PC-3 (cell line): Measurements from ENCODE around the gene MIF4GD. TPM values are rescaled to one million over a fixed set of nuclear protein-coding genes. Genes with fewer than 3 reads are reported as not detected.

Experiments used
- ATAC-seq: fragments of 200-7000 bp; cut with Tn5 transposase; 2 replicates; pipeline ENCODE4 v1.9.1; 2020; ENCODE audit warnings: mild to moderate bottlenecking, moderate library complexity
- BruUV-seq: library from RNA; stranded (reverse); fragments of 400-500 nt; replicated peaks from 2 replicates; lab custom pipeline; 2021; lab: Mats Ljungman, UMichigan
- CTCF ChIA-PET: fragments of 300-600 bp; sonication (Branson Sonifier 250); formaldehyde crosslinking; loops from one replicate; lab custom pipeline; 2022; ENCODE audit warnings: antibody characterized with exemption; lab: Charles Lee
- POLR2A ChIA-PET: fragments of 300-600 bp; sonication (Branson Sonifier 250); formaldehyde crosslinking; loops from one replicate; lab custom pipeline; 2022; ENCODE audit warnings: antibody characterized with exemption; ENCODE audit not compliant: unreplicated experiment; lab: Charles Lee
- DNase-seq: peaks from one replicate; pipeline ENCODE4 v3.0.0-alpha.2; 2015
- H2AFZ ChIP-seq: fragments of 300-600 bp; sonication (generic); 2 replicates; pipeline ENCODE4 v1.6.0; 2016; ENCODE audit warnings: antibody characterized with exemption, low read length
- H3F3A ChIP-seq: fragments of 300-600 bp; sonication (generic); one replicate; pipeline ENCODE4 v1.6.0; 2017; ENCODE audit warnings: antibody characterized with exemption, low read length, control low read depth, mild to moderate bottlenecking; ENCODE audit not compliant: unreplicated experiment
- H3K27ac ChIP-seq: fragments of 300-600 bp; sonication (generic); 2 replicates; pipeline ENCODE4 v1.5.1; 2016; ENCODE audit warnings: mild to moderate bottlenecking, low read length
- H3K27me3 ChIP-seq: fragments of 300-600 bp; sonication (generic); 2 replicates; pipeline ENCODE4 v1.6.1; 2016; ENCODE audit warnings: low read length, mixed read lengths
- H3K36me3 ChIP-seq: fragments of 300-600 bp; sonication (generic); 2 replicates; pipeline ENCODE4 v1.6.1; 2016; ENCODE audit warnings: low read depth, mixed run types, low read length, mixed read lengths
- H3K4me1 ChIP-seq: fragments of 300-600 bp; sonication (generic); 2 replicates; pipeline ENCODE4 v1.5.1; 2016; ENCODE audit warnings: low read length; ENCODE audit not compliant: insufficient read depth
- H3K4me2 ChIP-seq: fragments of 300-600 bp; sonication (generic); 2 replicates; pipeline ENCODE4 v1.6.0; 2016; ENCODE audit warnings: low read length
- H3K4me3 ChIP-seq: fragments of 300-600 bp; sonication (generic); 2 replicates; pipeline ENCODE4 v1.5.1; 2016; ENCODE audit warnings: mild to moderate bottlenecking, low read length, mixed read lengths
- H3K79me2 ChIP-seq: fragments of 300-600 bp; sonication (generic); 2 replicates; pipeline ENCODE4 v1.6.1; 2017; ENCODE audit warnings: low read length, mixed read lengths
- H3K9ac ChIP-seq: fragments of 300-600 bp; sonication (generic); 2 replicates; pipeline ENCODE4 v1.6.0; 2016; ENCODE audit warnings: mild to moderate bottlenecking, low read length
- H3K9me2 ChIP-seq: fragments of 300-600 bp; sonication (generic); replicated peaks from 2 replicates; pipeline ENCODE4 v1.6.1; 2016; ENCODE audit warnings: mixed run types, low read length, mixed read lengths
- H3K9me3 ChIP-seq: fragments of 300-600 bp; sonication (generic); 2 replicates; pipeline ENCODE4 v1.6.1; 2016; ENCODE audit warnings: low read length, mixed read lengths
- H4K20me1 ChIP-seq: fragments of 300-600 bp; sonication (generic); 2 replicates; pipeline ENCODE4 v1.6.1; 2016; ENCODE audit warnings: low read length, mixed read lengths
- CTCF ChIP-seq: fragments of 300-600 bp; sonication (generic); conservative IDR thresholded peaks from 2 replicates; pipeline ENCODE4 v1.5.1; 2017; ENCODE audit warnings: antibody characterized with exemption, low read depth, mild to moderate bottlenecking, low read length
- EZH2 ChIP-seq: fragments of 300-600 bp; sonication (generic); IDR thresholded peaks from one replicate; pipeline ENCODE4 v1.6.1; 2017; ENCODE audit warnings: antibody characterized with exemption, mild to moderate bottlenecking, low read length; ENCODE audit not compliant: unreplicated experiment
- EZH2phosphoT487 ChIP-seq: fragments of 300-600 bp; sonication (generic); IDR thresholded peaks from 2 replicates; pipeline ENCODE4 v1.6.1; 2018; ENCODE audit warnings: mild to moderate bottlenecking, antibody characterized with exemption, low read length, borderline replicate concordance
- intact Hi-C: fragments of 100-400 bp; cut with micrococcal nuclease; formaldehyde crosslinking; loops from 2 replicates; pipeline ENCODE4 v1.9.0; 2023
- total RNA-seq: library from RNA; depleted of rRNA; stranded (reverse); fragments of >200 nt; gene quantifications from 2 replicates; pipeline ENCODE4 v1.2.3, GENCODE V29; 2014

The MIF4GD gene
- total RNA-seq, 1 experiment from 2014 or later = 42.3 TPM

- Histone ChIP-seq H3K27me3 (no peaks in the 10 kb centered on the region), H3K9me3 (no peaks in the 10 kb centered on the region), H3K79me2 (no peaks in the 10 kb centered on the region), H3K4me1 (no peaks in the 10 kb centered on the region), H3K27ac (no peak overlapping the region), H3K36me3 (peaks cover 70% of the 10 kb centered on the region), H3K4me2 (no peak overlapping the region), H3K9me2 (no peaks in the 10 kb centered on the region), H2AFZ (no peak overlapping the region), H3F3A (no peaks in the 10 kb centered on the region), H4K20me1 (no peaks in the 10 kb centered on the region), H3K4me3 (no peak overlapping the region), H3K9ac (no peak overlapping the region)
- TF ChIP-seq CTCF = no peak
- no peak for TF ChIP-seq EZH2phosphoT487
- no peak for TF ChIP-seq EZH2
- no peak for DNase-seq
- intact Hi-C loops = no loop called here
- ChIA-PET POLR2A (interaction anchor here (0.7 kb wide), 1 partner anchor 13 kb away, joined by 3 read pairs; no protein-coding TSS in a partner anchor), CTCF (no interaction called here)
- ATAC-seq = no peak
- BruUV-seq = no TSS peak
These were observed 43.3 kb downstream of the MIF4GD start for GRCh38 chr17:75227729-75228128.

- DNase-seq (no peak), ATAC-seq (no peak; the same call in 1 of the 2 replicates)
- Histone ChIP-seq H3K27ac (no peak overlapping the region), H2AFZ (no peak overlapping the region), H3K4me2 (no peak overlapping the region), H3F3A (no peaks in the 10 kb centered on the region), H3K9me2 (no peaks in the 10 kb centered on the region), H3K4me1 (no peaks in the 10 kb centered on the region), H3K9ac (no peak overlapping the region), H3K36me3 (peaks cover 63% of the 10 kb centered on the region), H3K27me3 (no peaks in the 10 kb centered on the region), H3K9me3 (no peaks in the 10 kb centered on the region), H3K4me3 (no peak overlapping the region), H4K20me1 (no peaks in the 10 kb centered on the region), H3K79me2 (no peaks in the 10 kb centered on the region; the same call in 1 of the 2 replicates)
- ChIA-PET POLR2A (no interaction called here), CTCF (no interaction called here)
- no TSS peak for BruUV-seq
- TF ChIP-seq EZH2 (no peak), CTCF (no peak)
- intact Hi-C loops = no loop called here
These were observed 46.0 kb downstream of the MIF4GD start for GRCh38 chr17:75225016-75225415.

DNA sequence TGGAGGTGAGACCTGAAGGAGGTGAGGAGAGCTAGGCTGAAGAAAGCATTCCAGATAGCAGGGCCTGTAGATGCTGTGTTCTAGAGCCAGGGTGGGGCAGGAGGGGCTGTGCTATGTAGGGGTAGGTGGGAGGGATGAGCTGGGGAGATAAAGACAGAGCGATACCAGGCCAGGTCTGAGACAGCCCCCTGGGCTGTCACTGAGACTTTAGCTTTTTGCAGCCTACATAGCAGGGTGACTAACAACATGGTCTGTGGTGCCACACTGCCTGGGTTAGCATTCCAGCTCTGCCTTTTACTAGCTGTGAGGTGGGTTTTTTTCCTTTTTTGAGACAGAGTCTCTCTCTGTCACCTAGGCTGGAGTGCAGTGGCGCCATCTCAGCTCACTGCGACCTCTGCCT lies 51.2 kb downstream of the MIF4GD start:
- H3K9me2 ChIP-seq = no peaks in the 10 kb centered on the region
- no peaks in the 10 kb centered on the region for H3K4me1 ChIP-seq
- no TSS peak for BruUV-seq
- intact Hi-C loops = no loop called here
- no peak overlapping the region for H3K27ac ChIP-seq
- POLR2A ChIA-PET = interaction anchor here (0.7 kb wide), 1 partner anchor 18 kb away, joined by 14 read pairs; no protein-coding TSS in a partner anchor
- no peak overlapping the region for H2AFZ ChIP-seq
- no peak overlapping the region for H3K4me2 ChIP-seq
- TF ChIP-seq EZH2 (no peak), EZH2phosphoT487 (no peak), CTCF (no peak)
- CTCF ChIA-PET = no interaction called here
- H3K36me3 ChIP-seq = peaks cover 62% of the 10 kb centered on the region
- no peaks in the 10 kb centered on the region for H3K9me3 ChIP-seq
- ATAC-seq = no peak
- H3K79me2 ChIP-seq = no peaks in the 10 kb centered on the region; the same call in 1 of the 2 replicates
- H4K20me1 ChIP-seq = no peaks in the 10 kb centered on the region
- H3K27me3 ChIP-seq = no peaks in the 10 kb centered on the region
- no peak overlapping the region for H3K4me3 ChIP-seq
- H3K9ac ChIP-seq = no peak overlapping the region
- no peaks in the 10 kb centered on the region for H3F3A ChIP-seq
- DNase-seq = no peak
